ENCODE measurements around the gene MAD1L1. TPM values are rescaled to one million over a fixed set of nuclear protein-coding genes. Genes with fewer than 3 reads are reported as not detected.

MAD1L1 gene
- total and polyA plus RNA-seq, 4 donors, result 43.0 to 54.9 (median 49.9) TPM

- H3K27ac ChIP-seq (ENCODE audit: low read depth in 1 of 2, low read length in 1 of 2), result peak overlapping the region in 1 of 2 donors; percentile 75
- H3K9me3 ChIP-seq (ENCODE audit: control insufficient read depth in 4 of 4, insufficient read depth in 3 of 4, low read length in 3 of 4), result no peaks in the 10 kb centered on the region
- no peaks in the 10 kb centered on the region for H3K27me3 ChIP-seq (ENCODE audit: control insufficient read depth in 3 of 3, insufficient read depth in 3 of 3, low read length in 2 of 3)
- H3K4me3 ChIP-seq, result no peak overlapping the region
- no peak overlapping the region for H3K9ac ChIP-seq (ENCODE audit: insufficient read depth in 1 of 2, low read length in 2 of 2)
- peaks cover 0 to 58% (median 33%) of the 10 kb centered on the region in 4 donors for H3K36me3 ChIP-seq (ENCODE audit: control insufficient read depth in 4 of 4, insufficient read depth in 4 of 4, low read length in 4 of 4)
- TF ChIP-seq CTCF (IDR thresholded peaks at IDR 0.05; ENCODE audit: control extremely low read depth, extremely low read depth), result no peak
- peaks cover 0 to 7% (median 0%) of the 10 kb centered on the region in 5 donors for H3K4me1 ChIP-seq (ENCODE audit: control insufficient read depth in 5 of 5, insufficient read depth in 5 of 5, low read length in 5 of 5)
- 88 to 98% methylated on average over 13 of the region's 13 CpGs for WGBS, 2 donors
- no peak for DNase-seq
- ATAC-seq (ENCODE audit: insufficient read depth, low FRiP score), result no peak
These were observed 8.2 kb downstream of the MAD1L1 start for GRCh38 chr7:2224491-2224928.

- H3K9ac ChIP-seq (ENCODE audit: insufficient read depth in 1 of 2, low read length in 2 of 2), result no peak overlapping the region
- ATAC-seq (ENCODE audit: insufficient read depth, low FRiP score) (no peak), DNase-seq (no peak)
- no peak overlapping the region for H3K27ac ChIP-seq (ENCODE audit: low read depth in 1 of 2, low read length in 1 of 2)
- no peaks in the 10 kb centered on the region for H3K27me3 ChIP-seq (ENCODE audit: control insufficient read depth in 3 of 3, insufficient read depth in 3 of 3, low read length in 2 of 3)
- no peaks in the 10 kb centered on the region for H3K9me3 ChIP-seq (ENCODE audit: control insufficient read depth in 4 of 4, insufficient read depth in 3 of 4, low read length in 3 of 4)
- 91 to 95% methylated on average over 17 of the region's 17 CpGs for WGBS, 2 donors
- no peak overlapping the region for H3K4me3 ChIP-seq
- peaks cover 0 to 61% (median 29%) of the 10 kb centered on the region in 4 donors for H3K36me3 ChIP-seq (ENCODE audit: control insufficient read depth in 4 of 4, insufficient read depth in 4 of 4, low read length in 4 of 4)
- peaks cover 0 to 7% (median 0%) of the 10 kb centered on the region in 5 donors for H3K4me1 ChIP-seq (ENCODE audit: control insufficient read depth in 5 of 5, insufficient read depth in 5 of 5, low read length in 5 of 5)
- no peak for TF ChIP-seq CTCF (IDR thresholded peaks at IDR 0.05; ENCODE audit: control extremely low read depth, extremely low read depth)
These were observed 9.4 kb downstream of the MAD1L1 start for GRCh38 chr7:2223321-2223720.

GRCh38 chr7:2222516-2222915 is 10.2 kb downstream of the MAD1L1 start:
- Histone ChIP-seq H3K4me3 (no peak overlapping the region), H3K36me3 (ENCODE audit: control insufficient read depth in 4 of 4, insufficient read depth in 4 of 4, low read length in 4 of 4) (peaks cover 0 to 64% (median 31%) of the 10 kb centered on the region in 4 donors), H3K4me1 (ENCODE audit: control insufficient read depth in 5 of 5, insufficient read depth in 5 of 5, low read length in 5 of 5) (peaks cover 0 to 7% (median 0%) of the 10 kb centered on the region in 5 donors), H3K9me3 (ENCODE audit: control insufficient read depth in 4 of 4, insufficient read depth in 3 of 4, low read length in 3 of 4) (no peaks in the 10 kb centered on the region), H3K27ac (ENCODE audit: low read depth in 1 of 2, low read length in 1 of 2) (no peak overlapping the region), H3K9ac (ENCODE audit: insufficient read depth in 1 of 2, low read length in 2 of 2) (no peak overlapping the region), H3K27me3 (ENCODE audit: control insufficient read depth in 3 of 3, insufficient read depth in 3 of 3, low read length in 2 of 3) (no peaks in the 10 kb centered on the region)
- ATAC-seq (ENCODE audit: insufficient read depth, low FRiP score), result no peak
- WGBS, 2 donors, result 96% methylated on average over 22 of the region's 22 CpGs
- DNase-seq, result no peak
- TF ChIP-seq CTCF (IDR thresholded peaks at IDR 0.05; ENCODE audit: control extremely low read depth, extremely low read depth), result no peak

- Histone ChIP-seq H3K9me3 (ENCODE audit: control insufficient read depth in 4 of 4, insufficient read depth in 3 of 4, low read length in 3 of 4) (no peaks in the 10 kb centered on the region), H3K27ac (ENCODE audit: low read depth in 1 of 2, low read length in 1 of 2) (no peak overlapping the region), H3K27me3 (ENCODE audit: control insufficient read depth in 3 of 3, insufficient read depth in 3 of 3, low read length in 2 of 3) (no peaks in the 10 kb centered on the region), H3K4me3 (no peak overlapping the region), H3K4me1 (ENCODE audit: control insufficient read depth in 5 of 5, insufficient read depth in 5 of 5, low read length in 5 of 5) (peaks cover 0 to 7% (median 0%) of the 10 kb centered on the region in 5 donors), H3K9ac (ENCODE audit: insufficient read depth in 1 of 2, low read length in 2 of 2) (no peak overlapping the region), H3K36me3 (ENCODE audit: control insufficient read depth in 4 of 4, insufficient read depth in 4 of 4, low read length in 4 of 4) (peaks cover 0 to 74% (median 33%) of the 10 kb centered on the region in 4 donors)
- DNase-seq (no peak), ATAC-seq (ENCODE audit: insufficient read depth, low FRiP score) (no peak)
- no peak for TF ChIP-seq CTCF (IDR thresholded peaks at IDR 0.05; ENCODE audit: control extremely low read depth, extremely low read depth)
- 91 to 95% methylated on average over 17 of the region's 17 CpGs for WGBS, 2 donors
These were observed 11.8 kb downstream of the MAD1L1 start for GRCh38 chr7:2220954-2221353.
